Right ventricle myocardium superior (tissue), 1 donor: ENCODE measurements around the gene CLEC11A. TPM values are rescaled to one million over a fixed set of nuclear protein-coding genes. Genes with fewer than 3 reads are reported as not detected.
A peak's percentile ranks its signal among the peaks of the same experiment; 100 is the strongest.

ENCODE experiments used
- ATAC-seq: fragments of 200-7000 bp; cut with Tn5 transposase; one replicate; pipeline ENCODE4 v1.9.1; 2020; ENCODE audit warnings: mild to moderate bottlenecking; ENCODE audit not compliant: poor library complexity
- DNase-seq: peaks from one replicate; pipeline ENCODE4 v3.0.0-alpha.2; 2020
- intact Hi-C: fragments of 100-400 bp; cut with DNase I; formaldehyde crosslinking; loops from one replicate; pipeline ENCODE4 v1.11.2; 2022
- total RNA-seq: library from RNA; stranded (reverse); fragmentation: NEBNext Ultra II Directional; extraction: Animal tissue kit (Norgen Biotek cat#: 25700); gene quantifications from one replicate; pipeline ENCODE4 v1.2.1, GENCODE V29; 2021
- donor health status: DM: no; HTN: yes; CAD: no; lungs with severe emphysema.

CLEC11A gene
- total RNA-seq, 1 donor from 2014 or later: 3.0 TPM

GRCh38 chr19:50719566-50719965 lies 3.6 kb upstream of the CLEC11A start, which contains the start of gene SHANK1:
SHANK1 (minus strand) TSS chr19:50719802; CDS start chr19:50716919, 2,883 bp downstream.
- intact Hi-C loops: no loop called here
- DNase-seq (no peak), ATAC-seq (no peak)

GRCh38 chr19:50720181-50720920 lies 2.8 kb upstream of the CLEC11A start:
- intact Hi-C loops: no loop called here
- ATAC-seq (no peak), DNase-seq (no peak)

- no peak for ATAC-seq
- no peak for DNase-seq
- intact Hi-C loops: no loop called here
These were observed 2.2 kb upstream of the CLEC11A start for GRCh38 chr19:50720921-50721381.

- no peak for ATAC-seq
- no peak for DNase-seq
- intact Hi-C loops: no loop called here
These were observed 1.6 kb upstream of the CLEC11A start for GRCh38 chr19:50721441-50722137.

- intact Hi-C loops: no loop called here
- DNase-seq (no peak), ATAC-seq (no peak)
These were observed 757 bp upstream of the CLEC11A start for GRCh38 chr19:50722201-50723013.

- intact Hi-C loops: no loop called here
- DNase-seq: no peak
- ATAC-seq: no peak
These were observed 764 bp downstream of the CLEC11A start for GRCh38 chr19:50723735-50724521.

- intact Hi-C loops: no loop called here
- peak; percentile 95 for ATAC-seq
These were observed 1.5 kb downstream of the CLEC11A start for GRCh38 chr19:50724522-50725217.

GRCh38 chr19:50725218-50725910 lies 2.2 kb downstream of the CLEC11A start:
- intact Hi-C loops: no loop called here
- DNase-seq (no peak), ATAC-seq (peak; percentile 38)

More at GRCh38 chr19:50724522-50725217, 1.5 kb downstream of the CLEC11A start:
- DNase-seq: peak; percentile 99

- ATAC-seq (no peak), DNase-seq (no peak)
- intact Hi-C loops: no loop called here
These were observed 2.7 kb downstream of the CLEC11A start for GRCh38 chr19:50725911-50726230.

- no peak for ATAC-seq
- intact Hi-C loops: no loop called here
- DNase-seq: peak; percentile 82
These were observed 5.0 kb downstream of the CLEC11A start for GRCh38 chr19:50728084-50728737.

- intact Hi-C loops: no loop called here
- DNase-seq: no peak
- ATAC-seq: no peak
These were observed 6.7 kb downstream of the CLEC11A start for GRCh38 chr19:50729894-50730293.

- no peak for ATAC-seq
- DNase-seq: no peak
- intact Hi-C loops: no loop called here
These were observed 12.7 kb downstream of the CLEC11A start for GRCh38 chr19:50735869-50736268.

- no peak for DNase-seq
- ATAC-seq: no peak
- intact Hi-C loops: no loop called here
These were observed 13.2 kb downstream of the CLEC11A start for GRCh38 chr19:50736338-50736737.

GRCh38 chr19:50739132-50739913 lies 16.2 kb downstream of the CLEC11A start:
- no peak for ATAC-seq
- DNase-seq: no peak
- intact Hi-C loops: no loop called here

GRCh38 chr19:50739914-50740426 lies 16.8 kb downstream of the CLEC11A start:
- intact Hi-C loops: no loop called here
- ATAC-seq (no peak), DNase-seq (no peak)
